ENCODE measurements around the gene MYO5B.

MYO5B gene

DNA sequence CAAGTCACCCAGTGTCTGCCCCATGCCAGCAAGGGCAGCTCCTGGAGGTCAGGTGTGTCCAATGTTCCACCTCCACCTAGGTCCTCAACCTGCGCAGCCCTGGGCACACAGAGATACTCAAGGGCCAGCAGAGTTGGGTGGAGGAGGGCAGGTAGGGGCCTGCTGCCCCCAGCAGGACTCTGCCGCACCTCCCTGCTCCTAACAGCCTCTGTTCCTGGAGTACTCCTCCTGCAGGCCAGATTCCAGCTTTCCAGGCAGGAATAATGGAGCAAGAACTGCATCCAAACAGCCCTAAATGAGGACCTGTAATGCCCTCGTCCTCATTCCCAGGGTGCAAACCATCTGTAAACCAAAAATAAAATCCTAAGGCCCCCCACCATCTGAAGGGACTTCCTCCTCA is 337.2 kb downstream of the MYO5B start:
- no peaks in the 10 kb centered on the region for H3K36me3 ChIP-seq (replicated peaks)
- H3K27ac ChIP-seq = no peak overlapping the region
- TF ChIP-seq, protein P1, sequence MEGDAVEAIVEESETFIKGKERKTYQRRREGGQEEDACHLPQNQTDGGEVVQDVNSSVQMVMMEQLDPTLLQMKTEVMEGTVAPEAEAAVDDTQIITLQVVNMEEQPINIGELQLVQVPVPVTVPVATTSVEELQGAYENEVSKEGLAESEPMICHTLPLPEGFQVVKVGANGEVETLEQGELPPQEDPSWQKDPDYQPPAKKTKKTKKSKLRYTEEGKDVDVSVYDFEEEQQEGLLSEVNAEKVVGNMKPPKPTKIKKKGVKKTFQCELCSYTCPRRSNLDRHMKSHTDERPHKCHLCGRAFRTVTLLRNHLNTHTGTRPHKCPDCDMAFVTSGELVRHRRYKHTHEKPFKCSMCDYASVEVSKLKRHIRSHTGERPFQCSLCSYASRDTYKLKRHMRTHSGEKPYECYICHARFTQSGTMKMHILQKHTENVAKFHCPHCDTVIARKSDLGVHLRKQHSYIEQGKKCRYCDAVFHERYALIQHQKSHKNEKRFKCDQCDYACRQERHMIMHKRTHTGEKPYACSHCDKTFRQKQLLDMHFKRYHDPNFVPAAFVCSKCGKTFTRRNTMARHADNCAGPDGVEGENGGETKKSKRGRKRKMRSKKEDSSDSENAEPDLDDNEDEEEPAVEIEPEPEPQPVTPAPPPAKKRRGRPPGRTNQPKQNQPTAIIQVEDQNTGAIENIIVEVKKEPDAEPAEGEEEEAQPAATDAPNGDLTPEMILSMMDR (IDR thresholded peaks at IDR 0.05; ENCODE audit: low read depth, low read length, missing control alignments) = peak; percentile 43
- in situ Hi-C loops (cut with HindIII; ENCODE audit: low pct_ligation_motif_present, low sequenced_read_pairs) = no loop called here
- no peak for DNase-seq
- H3K4me3 ChIP-seq (ENCODE audit: low read depth, low read length) = no peak overlapping the region
- H3K27me3 ChIP-seq (replicated peaks) = no peaks in the 10 kb centered on the region

DNA sequence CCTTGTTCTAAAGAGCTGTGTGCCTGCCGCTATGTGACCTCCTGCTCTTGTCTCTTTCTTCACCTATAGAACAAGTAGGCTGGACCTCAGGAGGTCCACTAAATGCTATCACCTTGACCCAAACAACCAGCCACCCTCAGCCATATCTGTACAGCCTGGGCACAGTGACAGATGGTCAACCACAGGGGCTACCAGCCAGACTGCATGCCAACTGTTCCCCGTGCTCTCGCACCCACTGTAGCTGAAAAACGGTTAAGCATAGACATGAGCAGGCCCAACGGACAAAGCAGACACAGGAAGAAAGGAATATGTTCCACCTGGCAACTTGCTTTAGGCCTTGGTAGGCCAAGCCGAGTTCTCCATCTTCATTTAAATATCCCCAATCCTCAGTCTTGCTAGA is 338.5 kb downstream of the MYO5B start:
- no peak overlapping the region for H3K27ac ChIP-seq
- no peak for DNase-seq
- no peaks in the 10 kb centered on the region for H3K27me3 ChIP-seq (replicated peaks)
- TF ChIP-seq, protein P1 (IDR thresholded peaks at IDR 0.05; ENCODE audit: low read depth, low read length, missing control alignments) = no peak
- no peak overlapping the region for H3K4me3 ChIP-seq (ENCODE audit: low read depth, low read length)
- H3K36me3 ChIP-seq (replicated peaks) = no peaks in the 10 kb centered on the region
- in situ Hi-C loops (cut with HindIII; ENCODE audit: low pct_ligation_motif_present, low sequenced_read_pairs) = no loop called here

- TF ChIP-seq, protein P1 (IDR thresholded peaks at IDR 0.05; ENCODE audit: low read depth, low read length, missing control alignments) = no peak
- DNase-seq = no peak
- no peak overlapping the region for H3K4me3 ChIP-seq (ENCODE audit: low read depth, low read length)
- no peaks in the 10 kb centered on the region for H3K36me3 ChIP-seq (replicated peaks)
- H3K27me3 ChIP-seq (replicated peaks) = no peaks in the 10 kb centered on the region
- no peak overlapping the region for H3K27ac ChIP-seq
- in situ Hi-C loops (cut with HindIII; ENCODE audit: low pct_ligation_motif_present, low sequenced_read_pairs) = no loop called here
Measured at GRCh38 chr18:49855711-49856415, 339.1 kb downstream of the MYO5B start.

- Histone ChIP-seq H3K27me3 (replicated peaks) (no peaks in the 10 kb centered on the region), H3K27ac (no peak overlapping the region), H3K36me3 (replicated peaks) (no peaks in the 10 kb centered on the region), H3K4me3 (ENCODE audit: low read depth, low read length) (no peak overlapping the region)
- in situ Hi-C loops (cut with HindIII; ENCODE audit: low pct_ligation_motif_present, low sequenced_read_pairs) = no loop called here
- no peak for DNase-seq
- TF ChIP-seq, protein P1 (IDR thresholded peaks at IDR 0.05; ENCODE audit: low read depth, low read length, missing control alignments) = no peak
Measured at GRCh38 chr18:49854681-49855080, 340.3 kb downstream of the MYO5B start.

DNA sequence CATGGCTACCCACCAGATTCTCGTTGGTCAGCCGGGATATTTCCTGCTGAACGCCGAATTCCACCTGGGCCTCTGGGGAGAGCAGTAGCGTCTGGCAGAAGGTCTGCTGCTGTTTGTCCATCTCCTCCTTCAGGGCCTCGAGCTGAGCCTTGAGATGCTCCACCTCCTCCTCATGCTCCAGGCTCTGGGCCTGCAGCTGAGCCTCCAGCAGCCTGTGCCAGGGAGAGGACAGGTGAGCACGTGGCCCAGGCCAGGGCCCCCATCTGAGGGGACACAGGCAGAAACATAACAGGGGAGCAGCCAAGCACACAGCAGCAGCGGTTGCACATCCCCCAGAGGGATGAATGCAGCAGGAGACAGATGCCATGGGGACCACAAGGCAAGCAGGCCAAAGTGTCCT is 341.5 kb downstream of the MYO5B start:
- no peak for DNase-seq
- TF ChIP-seq, protein P1 (IDR thresholded peaks at IDR 0.05; ENCODE audit: low read depth, low read length, missing control alignments) = no peak
- in situ Hi-C loops (cut with HindIII; ENCODE audit: low pct_ligation_motif_present, low sequenced_read_pairs) = no loop called here
- no peaks in the 10 kb centered on the region for H3K36me3 ChIP-seq (replicated peaks)
- no peak overlapping the region for H3K4me3 ChIP-seq (ENCODE audit: low read depth, low read length)
- no peaks in the 10 kb centered on the region for H3K27me3 ChIP-seq (replicated peaks)
- H3K27ac ChIP-seq = no peak overlapping the region

- Histone ChIP-seq H3K27me3 (replicated peaks) (no peaks in the 10 kb centered on the region), H3K36me3 (replicated peaks) (no peaks in the 10 kb centered on the region), H3K4me3 (ENCODE audit: low read depth, low read length) (no peak overlapping the region), H3K27ac (no peak overlapping the region)
- DNase-seq = no peak
- in situ Hi-C loops (cut with HindIII; ENCODE audit: low pct_ligation_motif_present, low sequenced_read_pairs) = no loop called here
- TF ChIP-seq, protein P1 (IDR thresholded peaks at IDR 0.05; ENCODE audit: low read depth, low read length, missing control alignments) = no peak
Measured at GRCh38 chr18:49853011-49853410, 341.9 kb downstream of the MYO5B start.
